K562 (cell line): ENCODE data around the gene GINS3. TPM values are rescaled to one million over a fixed set of nuclear protein-coding genes. Genes with fewer than 3 reads are reported as not detected.

ENCODE experiments used
- ESRRB ChIP-seq: fragments of 250-450 bp; sonication (Bioruptor Pico); IDR thresholded peaks from 2 replicates; pipeline ENCODE4 v1.5.0; 2020; ENCODE audit warnings: mild to moderate bottlenecking, moderate library complexity, borderline replicate concordance
- TEAD2 ChIP-seq: fragments of 450-650 bp; IDR thresholded peaks from 2 replicates; pipeline ENCODE4 v1.6.1; 2016; ENCODE audit warnings: missing genetic modification characterization, control low read depth, missing compliant biosample characterization
- polyA plus RNA-seq, 8 experiments: library from polyadenylated mRNA; depleted of rRNA in 4 of 8; stranded (reverse) in 5 of 8; unstranded in 3 of 8; fragments of >200 nt; fragmentation: Nextera tagmentation in 2 of 8; fragmentation: Illumina TruSeq in 1 of 8; extraction: Ambion mirVana in 2 of 8; extraction: Trizol in 1 of 8; gene quantifications; 2 replicates each; pipeline versions ENCODE4 v1.2.1 to v1.2.3, GENCODE V29; 2011 to 2014; ENCODE audit warnings: inconsistent platforms in 1 of 8, missing spikeins in 1 of 8
- total RNA-seq, 7 experiments: library from RNA; depleted of rRNA in 6 of 7; stranded (reverse); fragments of >200 nt in 6 of 7; fragmentation: Illumina TruSeq in 2 of 7; extraction: Trizol in 2 of 7; gene quantifications; 2 replicates each; pipeline versions ENCODE4 v1.2.1 to v1.2.3, GENCODE V29; 2011 to 2021; ENCODE audit warnings: low replicate concordance in 1 of 7
- TF ChIP-seq, protein P1 (sequence below): sonication (generic); formaldehyde crosslinking; IDR thresholded peaks from 2 replicates; pipeline ENCODE4 v1.8.1; 2023; ENCODE audit warnings: mild to moderate bottlenecking, missing genetic modification reagents
- TF ChIP-seq, protein P2 (sequence below): IDR thresholded peaks from 2 replicates; pipeline ENCODE4 v1.6.1; 2012; ENCODE audit warnings: low read depth, low read length, improper control_type of control experiment, borderline replicate concordance
- TF ChIP-seq, protein P3 (sequence below): fragments of 250-450 bp; sonication (Bioruptor Pico); IDR thresholded peaks from 2 replicates; pipeline ENCODE4 v1.5.0; 2020; ENCODE audit warnings: mild to moderate bottlenecking, borderline replicate concordance

GINS3 gene
- total and polyA plus RNA-seq, 9 of the 15 experiments (the other 6 are each of a cell fraction or from before 2014, with no cell fraction given): 17.8 to 31.9 (median 25.4) TPM

DNA sequence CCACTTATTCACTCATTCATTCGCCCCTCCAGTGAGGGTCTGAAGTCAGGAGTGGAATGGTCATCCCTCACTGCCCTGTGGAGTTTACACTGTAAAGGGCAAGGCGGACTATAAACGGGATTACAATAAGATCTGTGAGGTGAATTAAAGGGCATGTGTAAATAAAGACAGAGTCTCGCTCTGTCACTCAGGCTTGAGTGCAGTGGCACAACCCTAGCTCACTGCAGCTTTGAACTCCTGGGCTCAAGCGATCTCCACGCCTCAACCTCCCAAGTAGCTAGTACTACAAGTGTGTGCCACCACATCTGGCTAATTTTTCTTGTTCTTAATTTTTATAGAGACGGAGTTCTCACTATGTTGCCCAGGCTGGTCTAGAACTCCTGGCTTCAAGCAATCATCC lies 25.8 kb downstream of the GINS3 start (continued):
- TF ChIP-seq, protein P1, sequence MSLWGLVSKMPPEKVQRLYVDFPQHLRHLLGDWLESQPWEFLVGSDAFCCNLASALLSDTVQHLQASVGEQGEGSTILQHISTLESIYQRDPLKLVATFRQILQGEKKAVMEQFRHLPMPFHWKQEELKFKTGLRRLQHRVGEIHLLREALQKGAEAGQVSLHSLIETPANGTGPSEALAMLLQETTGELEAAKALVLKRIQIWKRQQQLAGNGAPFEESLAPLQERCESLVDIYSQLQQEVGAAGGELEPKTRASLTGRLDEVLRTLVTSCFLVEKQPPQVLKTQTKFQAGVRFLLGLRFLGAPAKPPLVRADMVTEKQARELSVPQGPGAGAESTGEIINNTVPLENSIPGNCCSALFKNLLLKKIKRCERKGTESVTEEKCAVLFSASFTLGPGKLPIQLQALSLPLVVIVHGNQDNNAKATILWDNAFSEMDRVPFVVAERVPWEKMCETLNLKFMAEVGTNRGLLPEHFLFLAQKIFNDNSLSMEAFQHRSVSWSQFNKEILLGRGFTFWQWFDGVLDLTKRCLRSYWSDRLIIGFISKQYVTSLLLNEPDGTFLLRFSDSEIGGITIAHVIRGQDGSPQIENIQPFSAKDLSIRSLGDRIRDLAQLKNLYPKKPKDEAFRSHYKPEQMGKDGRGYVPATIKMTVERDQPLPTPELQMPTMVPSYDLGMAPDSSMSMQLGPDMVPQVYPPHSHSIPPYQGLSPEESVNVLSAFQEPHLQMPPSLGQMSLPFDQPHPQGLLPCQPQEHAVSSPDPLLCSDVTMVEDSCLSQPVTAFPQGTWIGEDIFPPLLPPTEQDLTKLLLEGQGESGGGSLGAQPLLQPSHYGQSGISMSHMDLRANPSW (CRISPR knock-in tag): no peak
- no peak for TF ChIP-seq TEAD2 (tag)
- TF ChIP-seq, protein P2, sequence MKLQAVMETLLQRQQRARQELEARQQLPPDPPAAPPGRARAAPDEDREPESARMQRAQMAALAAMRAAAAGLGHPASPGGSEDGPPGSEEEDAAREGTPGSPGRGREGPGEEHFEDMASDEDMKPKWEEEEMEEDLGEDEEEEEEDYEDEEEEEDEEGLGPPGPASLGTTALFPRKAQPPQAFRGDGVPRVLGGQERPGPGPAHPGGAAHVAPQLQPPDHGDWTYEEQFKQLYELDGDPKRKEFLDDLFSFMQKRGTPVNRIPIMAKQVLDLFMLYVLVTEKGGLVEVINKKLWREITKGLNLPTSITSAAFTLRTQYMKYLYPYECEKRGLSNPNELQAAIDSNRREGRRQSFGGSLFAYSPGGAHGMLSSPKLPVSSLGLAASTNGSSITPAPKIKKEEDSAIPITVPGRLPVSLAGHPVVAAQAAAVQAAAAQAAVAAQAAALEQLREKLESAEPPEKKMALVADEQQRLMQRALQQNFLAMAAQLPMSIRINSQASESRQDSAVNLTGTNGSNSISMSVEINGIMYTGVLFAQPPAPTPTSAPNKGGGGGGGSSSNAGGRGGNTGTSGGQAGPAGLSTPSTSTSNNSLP: no peak
- TF ChIP-seq, protein P3, sequence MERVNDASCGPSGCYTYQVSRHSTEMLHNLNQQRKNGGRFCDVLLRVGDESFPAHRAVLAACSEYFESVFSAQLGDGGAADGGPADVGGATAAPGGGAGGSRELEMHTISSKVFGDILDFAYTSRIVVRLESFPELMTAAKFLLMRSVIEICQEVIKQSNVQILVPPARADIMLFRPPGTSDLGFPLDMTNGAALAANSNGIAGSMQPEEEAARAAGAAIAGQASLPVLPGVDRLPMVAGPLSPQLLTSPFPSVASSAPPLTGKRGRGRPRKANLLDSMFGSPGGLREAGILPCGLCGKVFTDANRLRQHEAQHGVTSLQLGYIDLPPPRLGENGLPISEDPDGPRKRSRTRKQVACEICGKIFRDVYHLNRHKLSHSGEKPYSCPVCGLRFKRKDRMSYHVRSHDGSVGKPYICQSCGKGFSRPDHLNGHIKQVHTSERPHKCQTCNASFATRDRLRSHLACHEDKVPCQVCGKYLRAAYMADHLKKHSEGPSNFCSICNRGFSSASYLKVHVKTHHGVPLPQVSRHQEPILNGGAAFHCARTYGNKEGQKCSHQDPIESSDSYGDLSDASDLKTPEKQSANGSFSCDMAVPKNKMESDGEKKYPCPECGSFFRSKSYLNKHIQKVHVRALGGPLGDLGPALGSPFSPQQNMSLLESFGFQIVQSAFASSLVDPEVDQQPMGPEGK (CRISPR knock-in tag): no peak
- TF ChIP-seq ESRRB (CRISPR knock-in tag): no peak
